Measurements from ENCODE around the gene NR3C1.

The NR3C1 gene

DNA sequence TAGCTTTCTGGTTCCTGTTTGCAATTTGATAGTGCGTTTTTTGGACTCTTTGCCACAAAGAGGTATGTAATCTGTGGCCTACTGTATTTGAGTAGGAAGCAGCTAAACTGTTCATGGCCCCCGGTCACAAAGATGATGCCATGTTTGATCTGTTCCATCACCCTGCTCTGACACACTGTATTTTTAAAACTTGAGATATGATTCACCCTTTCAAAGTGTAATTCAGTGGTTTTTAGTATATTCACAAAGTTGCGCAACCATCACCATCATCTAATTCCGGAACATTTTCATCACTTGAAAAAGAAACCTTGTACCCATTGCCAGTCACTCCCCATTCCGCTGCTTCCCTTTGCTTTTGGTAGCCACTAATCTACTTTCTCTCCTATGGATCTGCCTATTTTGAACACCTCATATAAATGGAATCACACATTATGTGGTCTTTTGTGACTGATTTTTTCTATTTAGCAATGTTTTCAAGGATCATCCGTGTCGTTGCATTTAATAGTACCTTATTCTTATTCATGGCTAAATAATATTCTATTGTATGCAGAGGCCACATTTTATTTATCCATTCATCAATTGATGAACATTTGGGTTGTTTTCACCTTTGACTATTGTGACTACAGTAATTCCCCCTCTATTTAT, 141.6 kb downstream of the NR3C1 start:
- no peak for DNase-seq (ENCODE audit: low spot score)

DNA sequence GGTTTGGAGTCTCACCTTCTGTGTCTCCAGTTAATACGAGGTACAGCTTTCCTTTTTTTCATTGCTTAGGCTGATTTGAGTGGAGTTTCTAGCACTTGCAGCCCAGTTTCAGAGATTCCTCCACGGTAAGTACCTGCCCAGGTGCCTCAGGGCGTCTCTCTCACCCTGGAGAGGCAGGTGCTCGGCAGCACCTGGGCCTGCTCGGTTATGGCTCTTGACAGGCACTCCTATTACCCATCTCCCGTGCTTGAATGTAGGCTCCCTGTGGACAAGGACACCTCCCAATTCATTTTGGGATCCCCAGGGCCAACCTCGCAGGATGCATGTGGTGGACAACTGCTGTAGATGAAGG, 144.3 kb downstream of the NR3C1 start:
- DNase-seq (ENCODE audit: low spot score): no peak

DNA sequence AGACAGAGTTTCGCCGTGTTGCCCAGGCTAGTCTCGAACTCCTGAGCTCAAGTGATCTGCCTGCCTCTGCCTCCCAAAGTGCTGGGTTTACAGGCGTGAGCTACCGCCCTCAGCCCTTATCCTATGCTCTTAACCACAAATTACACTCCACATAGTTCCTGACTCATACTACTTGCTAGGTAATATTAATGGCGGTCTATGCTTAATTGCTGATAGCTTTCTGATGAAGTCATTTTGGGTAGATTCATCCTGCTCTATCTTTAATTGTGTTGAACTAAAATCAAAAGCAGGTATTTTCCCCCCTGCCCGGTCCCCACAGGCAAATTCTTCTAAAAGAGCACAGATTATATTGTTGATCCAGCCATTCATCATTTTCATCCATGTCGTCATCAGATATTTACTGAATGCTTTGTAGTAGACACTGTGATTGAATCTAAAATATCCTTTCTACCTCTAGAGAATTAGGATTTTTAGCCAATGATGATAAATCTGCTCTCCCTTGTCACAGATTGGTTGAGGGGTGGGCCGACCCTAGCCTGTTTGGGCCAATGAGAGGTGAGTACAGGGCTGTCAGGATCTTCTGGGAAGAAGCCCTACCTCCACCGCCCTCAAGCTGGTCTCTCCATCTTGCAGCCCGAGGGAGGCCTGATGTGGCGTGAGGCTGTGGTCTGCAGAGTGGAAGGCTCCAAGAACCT, 144.8 kb downstream of the NR3C1 start:
- no peak for DNase-seq (ENCODE audit: low spot score)

DNA sequence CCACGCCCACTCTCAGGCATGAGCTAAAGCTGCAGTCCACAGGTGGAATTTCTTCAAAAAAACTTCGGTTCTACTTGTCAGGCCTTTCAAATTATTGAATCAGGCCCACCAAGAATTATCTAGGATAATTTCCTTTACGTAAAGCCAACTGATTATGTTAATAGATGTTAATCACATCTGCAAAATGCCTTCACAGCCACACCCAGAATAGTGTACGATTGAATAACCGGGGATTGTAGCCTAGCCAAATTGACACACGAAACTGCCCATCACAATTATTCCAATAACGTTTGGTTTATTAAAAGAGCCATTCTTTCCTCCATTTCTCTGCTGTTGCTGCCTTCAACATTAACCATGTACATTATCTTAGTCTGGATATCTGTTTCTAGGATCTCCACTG, 148.7 kb downstream of the NR3C1 start:
- DNase-seq (ENCODE audit: low spot score): no peak

DNA sequence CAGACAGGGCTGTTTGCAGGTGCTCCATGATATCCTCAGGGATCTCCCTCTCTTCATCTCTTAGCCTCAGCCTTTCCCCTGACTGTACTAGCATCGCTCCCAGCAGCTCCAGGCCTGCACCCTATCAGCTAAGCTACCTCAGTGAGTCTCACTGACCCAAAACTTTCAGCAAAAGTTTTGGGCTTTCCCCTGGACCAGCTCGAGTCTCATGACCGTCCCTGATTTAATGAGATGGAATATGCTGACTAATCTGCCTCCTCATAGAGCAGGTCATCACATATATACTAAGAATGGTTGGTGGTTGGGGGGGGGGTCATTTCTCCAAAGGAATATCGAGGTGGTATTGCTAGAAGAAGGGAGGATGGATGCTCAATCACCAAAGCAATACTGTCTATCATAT, 151.5 kb downstream of the NR3C1 start:
- DNase-seq (ENCODE audit: low spot score): no peak

DNA sequence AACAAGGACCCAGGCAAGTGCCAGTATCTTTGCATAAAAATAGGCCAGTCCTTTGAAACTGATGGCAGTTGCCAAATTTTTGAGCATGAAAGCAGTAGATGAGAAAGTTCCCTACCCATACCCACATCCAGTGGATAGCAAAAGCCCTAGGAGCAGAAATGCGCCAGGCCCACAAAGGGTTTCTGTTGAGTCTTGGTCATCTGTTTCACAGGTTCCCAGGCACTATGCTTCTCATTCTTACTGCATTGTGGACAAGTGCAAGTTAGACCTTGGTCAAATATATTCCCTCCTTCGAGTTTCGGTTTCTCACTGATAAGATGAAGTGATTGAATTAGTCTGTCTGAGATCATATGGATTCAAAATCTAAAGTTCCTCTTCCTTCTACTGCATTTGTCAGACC, 152.3 kb downstream of the NR3C1 start:
- DNase-seq (ENCODE audit: low spot score): no peak

DNA sequence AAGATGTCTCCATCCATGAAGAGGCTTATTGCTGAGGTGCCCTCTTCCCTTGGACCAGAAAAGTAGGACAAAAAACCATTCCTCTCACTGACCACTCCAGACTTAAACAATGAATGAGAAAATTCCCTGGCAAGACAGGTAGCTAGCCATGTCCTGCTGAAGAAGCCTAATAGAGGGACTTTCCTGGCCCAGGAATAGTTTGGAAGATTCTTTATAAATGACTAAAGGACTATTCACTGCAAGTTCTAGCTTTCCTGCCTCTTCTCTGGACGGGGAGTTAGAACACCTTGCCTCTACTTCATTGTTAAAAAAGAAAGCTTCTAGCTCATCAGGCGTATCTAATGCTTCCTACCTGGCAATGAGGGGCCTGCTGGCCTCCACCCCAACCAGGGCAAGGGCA, 153.6 kb downstream of the NR3C1 start:
- DNase-seq (ENCODE audit: low spot score): no peak

DNA sequence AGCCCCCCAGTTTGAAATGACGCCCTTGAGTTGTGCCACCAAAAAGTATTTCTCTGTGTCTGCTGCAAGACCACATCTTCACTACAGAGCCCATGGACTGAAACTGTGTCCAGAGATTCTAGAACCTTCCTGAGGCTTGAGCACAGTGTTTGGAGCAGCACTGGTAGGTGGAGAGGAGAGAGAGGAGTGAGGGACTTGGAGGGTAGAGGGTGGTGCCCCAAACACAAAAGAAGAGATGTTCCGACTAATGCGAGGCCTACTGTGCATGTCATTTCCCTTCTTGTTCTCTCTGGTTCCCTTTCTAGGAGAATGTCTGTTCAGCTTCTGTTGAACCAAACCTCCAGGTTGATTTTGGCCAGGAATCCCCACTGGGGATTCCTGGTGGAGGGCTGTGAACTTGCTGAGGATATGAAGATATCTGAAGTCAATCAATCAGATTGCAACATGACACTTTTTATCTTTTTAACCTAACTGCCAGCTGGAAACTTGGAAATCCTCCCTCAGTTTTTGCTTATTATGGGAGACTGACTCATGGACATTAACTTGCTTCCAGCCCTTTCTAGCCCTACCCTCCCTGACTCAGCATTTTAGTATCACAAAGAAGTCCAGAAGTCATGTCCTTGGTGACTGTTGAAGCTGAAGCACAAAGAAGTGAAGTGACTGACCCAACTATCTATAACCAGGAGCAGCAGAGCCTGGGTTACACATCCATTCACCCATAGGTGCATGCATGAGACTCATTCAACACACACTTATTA, 154.5 kb downstream of the NR3C1 start:
- no peak for DNase-seq (ENCODE audit: low spot score)

DNA sequence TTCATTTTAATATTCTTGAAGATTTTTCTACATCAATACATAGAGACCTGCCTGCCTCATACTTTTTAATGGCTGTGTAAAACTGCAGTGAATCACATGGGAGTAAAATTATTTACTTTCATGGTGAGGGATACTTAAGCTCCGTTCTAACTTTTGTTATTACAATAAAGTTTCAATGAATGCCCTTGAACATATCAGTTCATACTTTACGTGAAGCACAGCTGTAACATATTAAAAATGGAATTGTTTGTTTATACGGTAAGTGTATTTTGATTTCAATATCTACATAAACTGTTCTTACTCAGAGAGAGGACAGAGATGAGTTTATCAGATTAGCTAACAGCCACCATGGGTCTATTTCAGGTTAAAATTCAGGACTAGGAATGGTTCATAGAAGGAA, 155.1 kb downstream of the NR3C1 start:
- no peak for DNase-seq (ENCODE audit: low spot score)

DNA sequence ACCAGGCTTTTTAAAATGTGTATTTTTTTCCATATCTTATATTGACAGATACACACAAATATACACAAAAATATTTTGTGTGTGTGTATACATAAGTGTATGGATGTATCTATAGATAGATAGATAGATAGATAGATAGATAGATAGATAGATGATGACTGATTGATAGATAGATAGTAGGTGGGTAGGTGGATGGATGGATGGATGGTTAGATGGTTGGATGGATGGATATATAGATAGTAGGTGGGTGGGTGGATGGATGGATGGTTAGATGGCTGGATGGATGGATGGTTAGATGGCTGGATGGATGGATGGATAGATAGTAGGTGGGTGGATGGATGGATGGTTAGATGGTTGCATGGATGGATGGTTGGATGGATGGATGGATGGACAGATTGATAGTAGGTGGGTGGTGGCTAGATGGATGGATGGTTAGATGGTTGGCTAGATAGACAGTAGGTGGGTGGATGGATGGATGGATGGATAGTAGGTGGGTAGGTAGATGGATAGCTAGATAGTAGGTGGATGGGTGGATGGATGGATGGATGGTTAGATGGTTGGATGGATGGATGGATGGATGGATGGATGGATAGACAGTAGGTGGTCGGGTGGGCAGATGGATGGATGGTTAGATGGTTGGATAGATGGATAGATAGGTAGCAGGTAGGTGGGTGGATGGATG, 156.2 kb downstream of the NR3C1 start:
- DNase-seq (ENCODE audit: low spot score): no peak

DNA sequence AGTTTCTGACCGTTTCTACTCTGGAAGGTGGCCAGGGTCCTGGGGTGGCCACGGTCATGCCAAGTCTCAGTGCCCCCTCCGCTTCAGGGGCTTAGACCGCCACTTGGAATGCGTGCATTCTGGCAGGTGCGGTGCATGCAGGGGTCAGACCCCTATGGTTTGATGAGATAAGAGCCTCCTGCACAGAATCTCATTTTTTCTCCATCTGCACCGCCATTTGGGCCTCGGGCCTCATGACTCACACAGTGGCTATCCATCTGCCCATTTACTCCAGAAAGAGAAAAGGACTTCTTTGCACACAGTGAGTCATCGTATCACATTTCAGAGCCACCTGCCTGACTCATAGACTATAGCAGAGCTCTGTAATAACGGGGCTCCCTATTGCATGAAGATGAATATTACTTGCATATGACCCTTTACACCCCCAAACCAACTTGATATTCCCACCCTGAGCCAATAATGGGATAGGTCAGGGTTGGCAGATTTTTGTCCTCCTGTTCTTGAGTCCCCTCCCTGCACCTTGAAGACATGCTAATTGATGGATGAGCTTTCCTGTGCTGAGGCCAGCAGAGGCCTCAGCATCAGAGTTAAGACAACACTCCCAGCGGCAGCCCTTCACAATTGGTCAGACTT, 157.4 kb downstream of the NR3C1 start:
- DNase-seq (ENCODE audit: low spot score): no peak

DNA sequence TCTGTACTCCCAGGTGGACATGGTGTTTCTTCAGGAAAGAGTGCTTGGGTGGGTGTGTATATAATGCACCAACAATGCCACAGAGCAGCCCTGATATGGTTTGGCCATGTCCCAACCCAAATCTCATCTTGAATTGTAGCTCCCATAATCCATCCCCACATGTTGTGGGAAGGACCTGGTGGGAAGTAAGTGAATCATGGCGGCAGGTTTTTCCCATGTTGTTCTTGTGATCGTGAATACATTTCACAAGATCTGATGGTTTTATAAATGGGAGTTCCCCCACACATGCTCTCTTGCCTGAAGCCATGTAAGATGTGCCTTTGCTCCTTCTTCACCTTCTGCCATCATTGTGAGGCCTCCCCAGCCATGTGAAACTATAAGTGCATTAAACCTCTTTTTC, 158.5 kb downstream of the NR3C1 start:
- no peak for DNase-seq (ENCODE audit: low spot score)

DNA sequence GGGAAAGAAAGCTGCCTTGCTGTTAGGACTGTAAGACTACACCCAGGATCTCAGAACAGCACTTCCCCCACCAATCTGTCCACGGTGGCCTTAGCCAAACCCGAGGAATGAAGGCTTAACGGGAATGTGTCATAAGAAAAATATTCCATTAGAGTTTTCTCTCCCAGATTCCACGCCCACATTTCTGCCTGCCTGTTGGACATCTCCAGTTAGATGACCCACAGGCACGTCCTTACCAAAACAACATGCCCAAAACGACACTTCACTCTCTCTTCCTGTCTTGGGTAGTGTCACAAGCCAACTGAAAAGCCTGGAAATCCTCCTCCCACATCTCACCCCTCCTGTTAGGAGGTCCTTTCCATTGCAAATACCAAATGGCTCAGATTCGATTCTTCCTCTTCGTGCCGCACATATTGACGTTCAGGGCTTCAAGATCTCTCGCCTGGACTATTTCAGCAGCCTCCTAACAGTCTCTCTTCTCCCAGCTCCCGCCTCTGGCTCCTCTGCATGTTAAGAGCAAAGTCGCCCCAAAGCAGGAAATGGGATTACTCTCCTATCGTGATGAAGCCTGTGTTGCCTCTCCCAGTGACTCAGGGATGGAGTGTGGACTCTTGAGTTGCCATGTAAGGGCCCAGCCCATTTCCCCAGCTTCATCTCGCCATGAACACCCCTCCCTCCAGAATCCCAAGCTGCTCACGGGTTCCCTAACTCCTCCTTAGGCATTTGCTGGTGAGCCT, 159.3 kb downstream of the NR3C1 start:
- DNase-seq (ENCODE audit: low spot score): no peak

DNA sequence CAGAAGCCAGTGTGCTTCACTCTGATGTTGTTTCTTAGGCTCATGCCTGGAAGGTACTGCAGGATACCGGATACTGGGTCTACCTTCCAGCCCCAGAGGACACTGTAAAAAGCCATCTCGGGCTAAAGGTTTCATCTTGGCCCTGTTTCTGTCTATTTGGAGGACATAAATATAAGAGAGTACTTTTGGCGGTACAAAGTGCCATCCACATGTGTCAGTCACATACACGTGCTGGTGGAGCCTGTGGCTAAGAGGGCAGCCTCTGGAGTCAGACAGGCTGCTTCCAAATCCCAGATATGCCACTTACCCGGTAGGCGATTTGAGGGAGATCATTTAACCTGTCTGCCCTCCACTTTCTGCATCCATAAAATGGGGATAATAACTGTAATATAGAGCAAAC, 160.4 kb downstream of the NR3C1 start:
- no peak for DNase-seq (ENCODE audit: low spot score)

DNA sequence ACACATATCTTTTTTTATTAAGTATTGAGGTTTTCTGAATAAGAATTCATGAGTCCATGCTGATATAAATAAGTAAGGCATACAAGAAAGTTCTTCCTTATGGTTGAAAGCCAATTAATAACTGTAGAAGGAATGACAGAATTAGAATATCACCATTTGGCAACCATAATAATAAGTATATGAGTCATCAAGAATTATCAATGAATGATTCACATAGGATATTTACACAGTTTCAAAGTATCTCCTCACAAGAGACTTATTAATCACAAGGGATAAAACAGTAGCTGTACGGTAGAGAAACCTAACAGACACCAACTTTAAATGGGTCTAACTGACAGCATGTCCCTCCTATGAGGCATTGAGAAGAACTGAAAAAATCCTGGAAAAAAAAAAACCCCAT, 161.6 kb downstream of the NR3C1 start:
- no peak for DNase-seq (ENCODE audit: low spot score)

DNA sequence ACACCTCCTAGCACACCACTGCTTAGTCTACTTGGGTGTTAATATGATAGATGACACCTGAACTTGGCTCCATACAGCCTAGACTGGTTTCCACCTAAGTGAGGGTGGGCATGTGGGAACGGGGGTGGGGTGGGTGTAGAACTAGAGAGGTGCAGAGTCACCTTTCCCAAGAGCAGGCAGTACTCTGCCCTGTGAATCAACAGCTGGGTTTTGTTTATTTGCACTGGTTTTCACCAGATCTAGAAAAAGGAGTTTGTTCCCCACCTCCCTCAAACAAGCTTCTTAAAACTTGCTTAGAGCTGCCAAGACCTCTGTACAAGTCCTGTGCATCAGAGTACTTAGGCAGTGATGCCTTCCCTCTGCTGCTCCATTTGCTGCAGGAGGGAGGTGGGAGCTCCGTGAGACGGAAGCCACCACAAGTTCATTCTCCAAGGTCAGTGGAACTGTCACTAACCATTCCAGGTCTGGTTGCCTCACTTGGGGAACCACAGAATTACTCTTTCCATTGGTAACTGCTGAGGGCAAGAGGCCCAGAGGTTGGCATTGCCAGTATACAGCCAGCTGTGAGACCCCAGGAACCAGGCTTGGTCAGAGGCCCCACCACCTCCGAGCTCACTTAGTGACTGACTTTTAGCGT, 163.5 kb downstream of the NR3C1 start:
- no peak for DNase-seq (ENCODE audit: low spot score)

DNA sequence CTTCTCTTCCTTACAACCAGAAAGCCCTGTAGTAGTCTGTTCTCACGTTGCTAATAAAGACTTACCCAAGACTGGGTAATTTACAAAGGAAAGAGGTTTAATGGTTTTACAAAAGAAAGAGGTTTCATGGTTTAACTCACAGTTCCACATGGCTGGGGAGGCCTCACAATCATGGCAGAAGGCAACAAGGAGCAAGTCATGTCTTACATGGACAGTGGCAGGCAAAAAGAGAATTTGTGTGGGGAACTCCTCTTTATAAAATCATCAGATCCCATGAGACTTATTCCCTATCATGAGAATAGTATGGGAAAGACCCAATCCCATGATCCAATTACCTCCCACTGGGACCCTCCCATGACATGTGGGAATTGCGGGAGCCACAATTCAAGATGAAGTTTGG, 164.9 kb downstream of the NR3C1 start:
- DNase-seq (ENCODE audit: low spot score): no peak

DNA sequence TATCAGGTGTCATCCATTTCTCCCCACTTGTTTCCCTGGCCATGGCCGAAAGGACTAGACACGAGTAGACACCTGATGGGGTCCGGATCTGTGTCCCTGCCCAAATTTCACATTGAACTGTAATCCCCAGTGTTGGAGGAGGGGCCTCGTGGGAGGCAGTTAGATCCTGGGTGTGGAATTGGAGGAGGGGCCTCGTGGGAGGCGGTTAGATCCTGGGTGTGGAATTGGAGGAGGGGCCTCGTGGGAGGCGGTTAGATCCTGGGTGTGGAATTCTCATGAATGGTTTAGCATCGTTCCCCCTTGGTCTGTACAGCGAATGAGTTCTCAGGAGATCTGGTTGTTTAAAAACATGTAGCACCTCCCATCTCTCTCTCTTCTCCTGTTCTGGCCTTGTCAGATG, 165.8 kb downstream of the NR3C1 start:
- no peak for DNase-seq (ENCODE audit: low spot score)

DNA sequence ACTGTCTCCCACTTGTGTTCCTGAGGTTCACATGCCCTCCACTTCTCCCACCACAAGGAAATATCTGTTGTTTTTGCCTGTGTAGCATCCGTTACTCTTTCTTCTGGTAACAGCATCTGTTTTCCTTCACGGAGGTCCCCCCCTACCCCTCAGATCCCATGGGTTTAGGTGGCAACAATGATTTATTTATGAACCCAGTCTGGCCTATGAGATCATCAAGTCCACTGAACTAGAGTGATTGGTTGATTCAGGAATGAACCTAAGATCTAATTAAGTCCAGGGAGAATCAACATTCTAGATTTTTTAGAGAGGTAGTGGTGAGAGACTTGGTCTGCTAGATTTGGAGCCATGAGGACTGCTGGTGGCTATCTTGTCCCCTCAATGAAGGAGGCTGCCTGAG, 166.8 kb downstream of the NR3C1 start:
- DNase-seq (ENCODE audit: low spot score): no peak

DNA sequence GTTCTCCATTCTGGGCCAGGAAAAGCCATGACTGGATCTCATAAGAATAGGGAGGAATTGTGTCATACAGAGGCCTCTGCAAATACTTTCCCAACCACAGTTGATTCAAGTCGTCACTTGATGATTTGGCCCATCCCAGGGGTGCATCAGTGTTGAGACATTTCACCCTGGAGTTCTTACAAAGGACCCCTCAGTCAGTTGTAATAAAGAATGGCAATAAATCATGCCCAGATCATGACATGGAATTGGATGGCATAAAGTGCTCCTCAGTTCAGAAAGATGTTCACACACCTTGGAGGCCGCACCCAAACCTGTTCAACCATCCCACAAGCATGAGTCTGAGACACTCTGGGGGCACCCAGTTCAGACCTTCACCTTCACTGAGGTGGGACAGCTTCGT, 168.1 kb downstream of the NR3C1 start:
- no peak for DNase-seq (ENCODE audit: low spot score)

DNA sequence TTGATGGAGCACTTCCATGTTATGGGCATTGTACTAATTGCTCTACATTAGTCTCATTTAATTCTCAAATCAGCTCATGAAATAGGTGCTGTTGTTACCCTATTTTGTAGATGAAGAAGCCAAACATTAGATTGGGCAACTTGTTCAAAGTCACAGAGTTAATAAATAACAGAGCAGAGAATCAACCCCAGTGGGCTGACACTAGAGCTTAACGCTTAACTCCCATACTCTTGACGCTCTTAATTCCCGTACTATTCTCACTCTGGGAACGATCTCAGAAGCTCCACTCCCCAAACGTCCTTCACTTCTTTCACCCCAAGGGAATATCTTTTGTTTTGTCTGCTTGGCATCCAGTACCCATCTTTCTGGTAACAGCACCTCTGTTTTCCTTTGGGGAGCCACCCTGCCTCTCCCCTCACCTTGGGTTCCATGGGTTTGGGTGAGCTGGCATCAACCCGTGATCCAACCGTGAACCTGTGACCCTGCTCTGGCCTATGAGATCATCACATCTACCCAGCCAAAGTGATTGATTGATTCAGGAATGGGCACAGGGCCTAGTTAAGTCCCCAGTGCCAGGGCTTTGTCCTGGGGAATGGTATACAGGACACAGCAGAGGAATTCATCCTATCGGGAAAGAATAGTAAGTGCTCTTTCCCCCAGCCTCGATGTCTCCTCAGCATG, 169.2 kb downstream of the NR3C1 start:
- no peak for DNase-seq (ENCODE audit: low spot score)
